Breast epithelium (tissue), 4 donors: ENCODE data around the gene DUOXA2. TPM values are rescaled to one million over a fixed set of nuclear protein-coding genes. Genes with fewer than 3 reads are reported as not detected.
A peak's percentile ranks its signal among the peaks of the same experiment; 100 is the strongest.

Experiments
- DNase-seq, 2 donors: peaks; one replicate each; pipeline ENCODE4 v3.0.0-alpha.2; 2019; ENCODE audit warnings: low spot score in 2 of 2
- H3K27ac ChIP-seq, 2 donors: fragments of 200-600 bp; sonication (generic) in 1 of 2; one replicate each; pipeline ENCODE4 v1.5.1; 2016 to 2019; ENCODE audit warnings: mild to moderate bottlenecking in 1 of 2
- H3K27me3 ChIP-seq, 2 donors: fragments of 200-600 bp; sonication (generic) in 1 of 2; one replicate each; pipeline versions ENCODE4 v1.5.1 to v1.6.0; 2017 to 2019; ENCODE audit warnings: control low read depth in 1 of 2, mild to moderate bottlenecking in 1 of 2
- H3K36me3 ChIP-seq: fragments of 200-600 bp; one replicate; pipeline ENCODE4 v1.5.1; 2019
- H3K4me1 ChIP-seq, 2 donors: fragments of 200-600 bp; sonication (generic); one replicate each; pipeline ENCODE4 v1.5.1; 2016 to 2019; ENCODE audit warnings: control low read depth in 1 of 2
- H3K4me3 ChIP-seq, 3 donors: fragments of 200-600 bp; sonication (generic); 1 replicate in 2 of 3; 2 replicates in 1 of 3; pipeline ENCODE4 v1.5.1; 2016 to 2019; ENCODE audit warnings: mild to moderate bottlenecking in 3 of 3, moderate library complexity in 2 of 3
- H3K9me3 ChIP-seq, 2 donors: fragments of 200-600 bp; sonication (generic) in 1 of 2; one replicate each; pipeline ENCODE4 v1.5.1; 2016 to 2019; ENCODE audit warnings: control low read depth in 1 of 2
- POLR2A ChIP-seq: fragments of 450-650 bp; IDR thresholded peaks from one replicate; pipeline ENCODE4 v1.6.1; 2016; ENCODE audit warnings: antibody characterized with exemption, mild to moderate bottlenecking, moderate library complexity
- POLR2AphosphoS5 ChIP-seq, 3 donors: sonication (generic); formaldehyde crosslinking; IDR thresholded peaks; one replicate each; pipeline ENCODE4 v1.6.1; 2017; ENCODE audit warnings: antibody characterized with exemption in 3 of 3
- intact Hi-C: fragments of 100-400 bp; cut with DNase I; formaldehyde crosslinking; loops from one replicate; pipeline ENCODE4 v1.15.1; 2023; ENCODE audit warnings: low total_unique reads
- total RNA-seq, 3 donors: library from RNA; depleted of rRNA; stranded (reverse); fragments of >200 nt; gene quantifications; one replicate each; pipeline ENCODE4 v1.1.0, GENCODE V29; 2016
- TF ChIP-seq, protein P1 (sequence below), 3 donors: fragments of 450-650 bp; IDR thresholded peaks; one replicate each; pipeline ENCODE4 v1.5.1; 2016 to 2017; ENCODE audit warnings: antibody characterized with exemption in 3 of 3, mild to moderate bottlenecking in 3 of 3, moderate library complexity in 3 of 3

Gene DUOXA2
- total RNA-seq, 3 donors from 2014 or later: 0.33 TPM; not detected in 2

DNA sequence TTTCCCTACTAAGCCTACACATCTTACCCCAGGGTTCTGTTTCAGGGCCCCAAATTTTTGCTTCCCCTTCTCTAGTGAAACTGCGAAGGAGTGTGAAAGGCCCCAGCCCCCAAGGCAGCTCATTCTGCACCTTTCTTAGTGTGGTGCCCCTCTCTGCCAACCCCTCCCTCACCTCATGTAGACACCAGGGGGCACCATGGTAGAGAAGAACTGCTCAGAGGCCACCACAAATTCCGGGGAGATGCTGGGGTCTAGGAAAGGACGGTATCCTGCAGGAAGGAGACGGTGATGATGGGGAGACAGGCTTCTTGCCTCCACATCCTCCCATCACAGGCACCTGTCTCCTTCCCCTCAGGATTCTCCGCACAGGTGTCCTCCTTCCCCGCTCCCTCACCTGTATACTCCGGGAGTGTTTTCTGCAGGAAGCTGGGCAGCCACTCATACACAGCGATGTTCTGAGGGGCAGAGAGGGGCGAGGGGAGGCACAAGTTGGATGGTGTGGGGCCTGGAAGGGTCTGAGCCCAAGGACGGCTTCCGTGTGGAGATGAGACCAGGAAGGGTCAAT, 3.8 kb upstream of the DUOXA2 start:
- H3K36me3 ChIP-seq: no peaks in the 10 kb centered on the region
- no peak overlapping the region for H3K4me3 ChIP-seq
- DNase-seq: no peak
- no peaks in the 10 kb centered on the region for H3K4me1 ChIP-seq
- intact Hi-C loops: no loop called here
- no peaks in the 10 kb centered on the region for H3K9me3 ChIP-seq
- no peak overlapping the region for H3K27ac ChIP-seq
- TF ChIP-seq POLR2A (no peak), POLR2AphosphoS5 (IDR thresholded peaks at IDR 0.05) (no peak)
- TF ChIP-seq, protein P1, sequence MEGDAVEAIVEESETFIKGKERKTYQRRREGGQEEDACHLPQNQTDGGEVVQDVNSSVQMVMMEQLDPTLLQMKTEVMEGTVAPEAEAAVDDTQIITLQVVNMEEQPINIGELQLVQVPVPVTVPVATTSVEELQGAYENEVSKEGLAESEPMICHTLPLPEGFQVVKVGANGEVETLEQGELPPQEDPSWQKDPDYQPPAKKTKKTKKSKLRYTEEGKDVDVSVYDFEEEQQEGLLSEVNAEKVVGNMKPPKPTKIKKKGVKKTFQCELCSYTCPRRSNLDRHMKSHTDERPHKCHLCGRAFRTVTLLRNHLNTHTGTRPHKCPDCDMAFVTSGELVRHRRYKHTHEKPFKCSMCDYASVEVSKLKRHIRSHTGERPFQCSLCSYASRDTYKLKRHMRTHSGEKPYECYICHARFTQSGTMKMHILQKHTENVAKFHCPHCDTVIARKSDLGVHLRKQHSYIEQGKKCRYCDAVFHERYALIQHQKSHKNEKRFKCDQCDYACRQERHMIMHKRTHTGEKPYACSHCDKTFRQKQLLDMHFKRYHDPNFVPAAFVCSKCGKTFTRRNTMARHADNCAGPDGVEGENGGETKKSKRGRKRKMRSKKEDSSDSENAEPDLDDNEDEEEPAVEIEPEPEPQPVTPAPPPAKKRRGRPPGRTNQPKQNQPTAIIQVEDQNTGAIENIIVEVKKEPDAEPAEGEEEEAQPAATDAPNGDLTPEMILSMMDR (IDR thresholded peaks at IDR 0.05): no peak
- peaks cover 14 to 69% of the 10 kb centered on the region in 2 donors for H3K27me3 ChIP-seq

DNA sequence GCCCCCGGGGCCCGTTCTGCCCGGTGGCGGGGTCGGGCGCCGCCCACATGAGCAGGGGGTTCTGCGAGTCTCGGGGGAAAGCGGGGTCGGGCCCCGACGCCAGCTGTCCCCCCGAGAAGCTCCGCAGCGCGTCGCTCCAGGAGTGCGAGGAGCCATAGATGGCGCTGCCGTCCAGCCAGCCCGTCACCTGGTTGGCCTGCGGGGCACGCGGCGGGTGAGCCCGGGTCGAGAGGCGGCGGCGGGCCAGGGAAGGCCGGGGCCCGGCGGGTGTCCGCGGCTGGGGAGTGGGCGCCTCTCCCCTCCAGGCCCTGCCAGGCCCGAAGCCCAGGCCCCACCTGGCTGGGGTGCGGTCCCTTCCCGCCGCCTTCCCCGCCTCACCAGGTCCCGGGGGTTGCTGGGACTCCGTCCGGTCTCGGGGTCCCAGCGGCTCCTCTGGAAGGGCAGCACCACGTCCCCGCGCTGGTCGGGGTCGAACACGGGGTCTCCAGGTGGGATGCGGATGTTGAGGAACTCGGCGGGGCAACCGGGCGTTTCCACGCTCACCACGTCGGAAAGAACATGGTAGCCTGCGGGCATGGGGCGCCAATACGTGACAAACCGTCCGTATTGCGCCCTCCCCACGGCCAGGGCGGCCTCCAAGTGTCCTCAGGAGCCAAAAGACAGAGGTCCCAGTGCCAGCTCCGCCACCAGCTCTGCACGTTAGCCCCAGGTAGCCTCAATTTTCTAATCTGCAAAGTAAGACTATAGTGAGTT, 2.6 kb upstream of the DUOXA2 start:
- intact Hi-C loops: no loop called here
- Histone ChIP-seq H3K4me3 (peak overlapping the region in 1 of 3 donors; percentile 56), H3K4me1 (peaks cover under 1 to 1% of the 10 kb centered on the region in 2 donors), H3K27ac (no peak overlapping the region), H3K36me3 (no peaks in the 10 kb centered on the region), H3K27me3 (peaks cover 14 to 80% of the 10 kb centered on the region in 2 donors), H3K9me3 (no peaks in the 10 kb centered on the region)
- no peak for DNase-seq
- TF ChIP-seq, protein P1 (IDR thresholded peaks at IDR 0.05): no peak
- TF ChIP-seq POLR2A (no peak), POLR2AphosphoS5 (IDR thresholded peaks at IDR 0.05) (no peak)

DNA sequence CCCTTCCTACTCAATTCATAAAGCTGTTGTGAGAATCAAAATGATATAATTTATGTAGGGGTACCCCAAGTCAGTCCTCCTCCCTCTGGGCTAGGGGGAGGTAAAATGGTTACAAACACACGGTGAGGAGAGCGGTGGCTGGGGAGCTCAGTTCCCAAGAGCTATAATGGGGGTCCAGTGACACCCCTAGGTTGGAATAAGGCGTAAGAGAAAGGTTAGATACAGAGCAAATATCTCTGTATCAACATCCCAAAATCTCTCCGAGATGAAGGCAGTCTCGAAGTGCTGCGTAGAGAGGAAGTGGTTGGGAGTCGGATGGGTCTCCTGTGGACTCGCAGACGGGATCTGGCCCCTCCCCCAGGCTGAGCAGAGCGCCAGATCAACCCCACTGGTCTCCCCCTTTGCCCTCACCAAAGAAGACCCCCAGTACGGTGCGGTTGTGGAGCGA, 2.0 kb upstream of the DUOXA2 start:
- Histone ChIP-seq H3K36me3 (no peaks in the 10 kb centered on the region), H3K27me3 (peaks cover 14 to 80% of the 10 kb centered on the region in 2 donors), H3K4me3 (peak overlapping the region in 2 of 3 donors; percentile 21 to 56), H3K4me1 (peaks cover 7% of the 10 kb centered on the region in 2 donors), H3K9me3 (no peaks in the 10 kb centered on the region), H3K27ac (no peak overlapping the region)
- DNase-seq: no peak
- intact Hi-C loops: no loop called here
- TF ChIP-seq, protein P1 (IDR thresholded peaks at IDR 0.05): no peak
- TF ChIP-seq POLR2A: no peak
- TF ChIP-seq POLR2AphosphoS5 (IDR thresholded peaks at IDR 0.05): no peak

DNA sequence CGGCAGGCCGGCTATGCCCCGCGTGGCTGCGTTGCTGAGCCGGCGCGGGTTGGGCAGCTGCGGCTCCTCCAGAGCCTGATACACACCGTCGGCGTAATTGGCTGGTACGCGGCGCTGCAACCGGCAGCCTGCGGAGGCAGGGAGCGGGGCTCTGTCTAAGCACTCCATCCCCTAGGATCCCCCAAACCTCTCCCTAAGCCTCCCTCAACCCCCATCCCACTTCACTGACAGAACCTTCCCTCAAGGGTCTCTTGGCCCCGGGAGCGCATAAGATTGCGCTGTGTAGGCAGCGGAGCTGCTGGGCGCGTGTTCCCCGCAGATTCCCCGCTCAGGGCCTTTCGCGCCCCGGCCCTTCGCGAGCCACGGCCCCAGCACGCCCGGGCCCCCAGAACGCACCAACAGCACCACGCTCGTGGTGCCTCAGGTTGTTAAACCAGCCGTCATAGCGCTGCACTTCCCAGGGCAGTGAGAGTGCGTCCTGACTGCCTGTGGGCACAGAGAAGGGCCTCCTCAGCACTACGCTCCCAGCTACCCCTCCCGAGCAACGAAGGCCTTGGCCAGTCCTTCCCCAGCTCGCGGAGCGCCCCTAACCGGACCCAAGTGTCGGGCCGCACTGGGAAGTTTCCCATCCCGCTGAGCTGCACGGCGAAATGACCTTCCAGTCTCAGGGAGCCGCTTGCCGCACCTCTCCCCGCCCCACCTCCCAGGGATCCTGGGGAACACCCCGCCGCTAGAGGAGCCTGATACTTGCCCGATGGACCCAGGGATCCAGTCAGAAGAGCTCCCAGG, 1.3 kb upstream of the DUOXA2 start:
- no peak for DNase-seq
- Histone ChIP-seq H3K27ac (no peak overlapping the region), H3K9me3 (no peaks in the 10 kb centered on the region), H3K36me3 (no peaks in the 10 kb centered on the region), H3K4me3 (peak overlapping the region in 2 of 3 donors; percentile 21 to 56), H3K4me1 (peaks cover 7 to 8% of the 10 kb centered on the region in 2 donors), H3K27me3 (peaks cover 14 to 86% of the 10 kb centered on the region in 2 donors)
- TF ChIP-seq, protein P1 (IDR thresholded peaks at IDR 0.05): no peak
- no peak for TF ChIP-seq POLR2A
- no peak for TF ChIP-seq POLR2AphosphoS5 (IDR thresholded peaks at IDR 0.05)
- intact Hi-C loops: no loop called here
